SK-N-SH treated with all-trans-retinoic acid at 6 μM for 48 hours (cell line): ENCODE results near the gene UBE2G1.

ENCODE experiments used
- ATAC-seq: fragments of 200-7000 bp; cut with Tn5 transposase; 3 replicates; pipeline ENCODE4 v1.9.1; 2020; ENCODE audit warnings: mild to moderate bottlenecking, moderate library complexity
- ARNTL ChIP-seq: fragments of 450-650 bp; formaldehyde crosslinking; IDR thresholded peaks from 2 replicates; pipeline ENCODE4 v1.5.0; 2020; ENCODE audit warnings: low read depth, mild to moderate bottlenecking, moderate library complexity, borderline replicate concordance
- BACH2 ChIP-seq: fragments of 250-450 bp; sonication (Bioruptor Pico); IDR thresholded peaks from 2 replicates; pipeline ENCODE4 v1.9.0; 2021; ENCODE audit warnings: mild to moderate bottlenecking, borderline replicate concordance
- CSDC2 ChIP-seq: fragments of 250-450 bp; sonication (Bioruptor Pico); IDR thresholded peaks from 2 replicates; pipeline ENCODE4 v1.5.0; 2020; ENCODE audit warnings: mild to moderate bottlenecking, moderate library complexity
- CSRNP3 ChIP-seq: fragments of 250-450 bp; sonication (Bioruptor Pico); IDR thresholded peaks from 2 replicates; pipeline ENCODE4 v1.5.1; 2021; ENCODE audit warnings: mild to moderate bottlenecking, moderate library complexity
- ESRRG ChIP-seq: fragments of 250-450 bp; sonication (Bioruptor Pico); IDR thresholded peaks from 2 replicates; pipeline ENCODE4 v1.6.1; 2021; ENCODE audit warnings: mild to moderate bottlenecking
- ISL1 ChIP-seq: fragments of 250-450 bp; sonication (Bioruptor Pico); IDR thresholded peaks from 2 replicates; pipeline ENCODE4 v2.1.2; 2022; ENCODE audit warnings: mild to moderate bottlenecking, moderate library complexity
- OSR1 ChIP-seq: fragments of 250-450 bp; sonication (Bioruptor Pico); IDR thresholded peaks from 2 replicates; pipeline ENCODE4 v1.8.0; 2022; ENCODE audit warnings: moderate library complexity, mild to moderate bottlenecking, inconsistent platforms
- PATZ1 ChIP-seq: fragments of 250-450 bp; sonication (Bioruptor Pico); IDR thresholded peaks from 2 replicates; pipeline ENCODE4 v1.8.0; 2020; ENCODE audit warnings: mild to moderate bottlenecking, moderate library complexity, borderline replicate concordance
- POU6F1 ChIP-seq: fragments of 250-450 bp; sonication (Bioruptor Pico); IDR thresholded peaks from 2 replicates; pipeline ENCODE4 v1.8.0; 2021; ENCODE audit warnings: low read depth, mild to moderate bottlenecking, moderate library complexity, borderline replicate concordance
- SNAI2 ChIP-seq: fragments of 250-450 bp; sonication (Bioruptor Pico); IDR thresholded peaks from 2 replicates; pipeline ENCODE4 v1.5.0; 2020; ENCODE audit warnings: mild to moderate bottlenecking, moderate library complexity
- TCF4 ChIP-seq: fragments of 250-450 bp; sonication (Bioruptor Pico); IDR thresholded peaks from 2 replicates; pipeline ENCODE4 v1.8.0; 2021; ENCODE audit warnings: mild to moderate bottlenecking, moderate library complexity, borderline replicate concordance
- TSHZ2 ChIP-seq: fragments of 250-450 bp; sonication (Bioruptor Pico); IDR thresholded peaks from 2 replicates; pipeline ENCODE4 v1.5.0; 2020; ENCODE audit warnings: mild to moderate bottlenecking, moderate library complexity
- ZC3H10 ChIP-seq: fragments of 250-450 bp; sonication (Bioruptor Pico); IDR thresholded peaks from 2 replicates; pipeline ENCODE4 v1.5.1; 2021; ENCODE audit warnings: mild to moderate bottlenecking, moderate library complexity
- ZFP30 ChIP-seq: fragments of 450-650 bp; formaldehyde crosslinking; IDR thresholded peaks from 2 replicates; pipeline ENCODE4 v1.5.0; 2022; ENCODE audit warnings: mild to moderate bottlenecking, moderate library complexity
- ZNF565 ChIP-seq: fragments of 450-650 bp; formaldehyde crosslinking; conservative IDR thresholded peaks from 2 replicates; pipeline ENCODE4 v1.5.0; 2020; ENCODE audit warnings: low read depth, mild to moderate bottlenecking, moderate library complexity
- ZNF70 ChIP-seq: fragments of 450-650 bp; formaldehyde crosslinking; IDR thresholded peaks from 2 replicates; pipeline ENCODE4 v1.5.0; 2020; ENCODE audit warnings: mild to moderate bottlenecking, moderate library complexity
- ZNF8 ChIP-seq: fragments of 450-650 bp; formaldehyde crosslinking; IDR thresholded peaks from 2 replicates; pipeline ENCODE4 v1.5.0; 2020; ENCODE audit warnings: mild to moderate bottlenecking, moderate library complexity
- TF ChIP-seq, protein P1 (sequence below): fragments of 250-450 bp; sonication (Bioruptor Pico); IDR thresholded peaks from 2 replicates; pipeline ENCODE4 v1.5.1; 2020; ENCODE audit warnings: low read depth, mild to moderate bottlenecking, moderate library complexity

UBE2G1 gene

GRCh38 chr17:4397840-4398239, 31.4 kb upstream of the UBE2G1 start:
- no peak for ATAC-seq
- TF ChIP-seq ISL1 (CRISPR knock-in tag): no peak
- no peak for TF ChIP-seq OSR1 (CRISPR knock-in tag)
- TF ChIP-seq, protein P1, sequence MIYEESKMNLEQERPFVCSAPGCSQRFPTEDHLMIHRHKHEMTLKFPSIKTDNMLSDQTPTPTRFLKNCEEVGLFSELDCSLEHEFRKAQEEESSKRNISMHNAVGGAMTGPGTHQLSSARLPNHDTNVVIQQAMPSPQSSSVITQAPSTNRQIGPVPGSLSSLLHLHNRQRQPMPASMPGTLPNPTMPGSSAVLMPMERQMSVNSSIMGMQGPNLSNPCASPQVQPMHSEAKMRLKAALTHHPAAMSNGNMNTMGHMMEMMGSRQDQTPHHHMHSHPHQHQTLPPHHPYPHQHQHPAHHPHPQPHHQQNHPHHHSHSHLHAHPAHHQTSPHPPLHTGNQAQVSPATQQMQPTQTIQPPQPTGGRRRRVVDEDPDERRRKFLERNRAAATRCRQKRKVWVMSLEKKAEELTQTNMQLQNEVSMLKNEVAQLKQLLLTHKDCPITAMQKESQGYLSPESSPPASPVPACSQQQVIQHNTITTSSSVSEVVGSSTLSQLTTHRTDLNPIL (CRISPR knock-in tag): no peak
- TF ChIP-seq TSHZ2: no peak
- TF ChIP-seq CSDC2: no peak
- TF ChIP-seq POU6F1 (CRISPR knock-in tag): no peak
- no peak for TF ChIP-seq ZNF70 (CRISPR knock-in tag)
- no peak for TF ChIP-seq ARNTL (CRISPR knock-in tag)
- no peak for TF ChIP-seq SNAI2 (CRISPR knock-in tag)
- TF ChIP-seq ZNF565 (CRISPR knock-in tag): no peak
- TF ChIP-seq TCF4 (CRISPR knock-in tag): no peak
- no peak for TF ChIP-seq CSRNP3 (CRISPR knock-in tag)
- TF ChIP-seq ZNF8 (CRISPR knock-in tag): no peak

GRCh38 chr17:4395111-4395478, 28.6 kb upstream of the UBE2G1 start:
- TF ChIP-seq, protein P1 (CRISPR knock-in tag): no peak
- TF ChIP-seq CSRNP3 (CRISPR knock-in tag) (no peak), PATZ1 (CRISPR knock-in tag) (no peak), CSDC2 (no peak), ESRRG (CRISPR knock-in tag) (no peak), ZNF8 (CRISPR knock-in tag) (no peak), BACH2 (no peak), ZFP30 (CRISPR knock-in tag) (no peak), TSHZ2 (no peak), ZC3H10 (CRISPR knock-in tag) (no peak)

More at GRCh38 chr17:4395111-4395478, 28.6 kb upstream of the UBE2G1 start:
- ATAC-seq: no peak
